ENCODE results near the gene TMEM138.
A peak's percentile ranks its signal among the peaks of the same experiment; 100 is the strongest.

TMEM138 gene

GRCh38 chr11:61356706-61357105, 5.5 kb upstream of the TMEM138 start:
- no peak for TF ChIP-seq CTCF (conservative IDR thresholded peaks at IDR 0.05; ENCODE audit: control insufficient read depth, insufficient read depth, low read depth, low read length)
- DNase-seq (ENCODE audit: low read depth): no peak
- H3K4me3 ChIP-seq (ENCODE audit: control insufficient read depth, low read depth, low read length): no peak overlapping the region

DNA sequence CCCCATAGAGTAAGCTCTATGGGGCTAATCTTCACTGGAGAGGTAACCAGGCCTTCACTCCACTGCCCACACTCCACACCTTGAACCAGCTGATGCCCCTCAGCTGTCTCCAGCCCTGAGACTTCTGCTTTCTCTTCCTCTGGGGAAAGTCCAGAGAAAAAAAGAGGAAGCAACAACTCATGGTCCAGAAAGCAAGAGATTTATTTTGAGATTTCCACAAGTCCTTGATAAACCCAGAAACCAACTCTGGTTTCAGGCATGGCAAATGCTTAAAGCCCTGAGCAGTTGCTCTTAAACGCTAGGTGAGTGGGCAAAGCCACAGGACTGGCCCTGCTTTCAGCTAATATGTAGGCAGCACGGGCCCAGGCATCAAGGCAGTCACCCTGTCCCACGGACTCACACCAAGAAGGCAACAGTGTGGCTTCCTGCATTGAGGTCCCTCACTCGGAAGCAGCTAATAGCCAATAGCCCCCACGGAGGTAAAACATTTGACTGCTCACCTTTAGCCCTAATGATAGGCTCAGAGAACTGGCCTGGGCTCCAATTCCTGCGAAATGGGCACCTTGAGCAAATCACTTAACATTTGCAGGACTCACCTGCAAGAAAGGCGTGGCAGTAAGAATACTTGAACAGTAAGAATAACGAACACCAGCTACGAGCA, 4.8 kb upstream of the TMEM138 start:
- TF ChIP-seq CTCF (conservative IDR thresholded peaks at IDR 0.05; ENCODE audit: control insufficient read depth, insufficient read depth, low read depth, low read length): no peak
- no peak for DNase-seq (ENCODE audit: low read depth)
- H3K4me3 ChIP-seq (ENCODE audit: control insufficient read depth, low read depth, low read length): no peak overlapping the region

DNA sequence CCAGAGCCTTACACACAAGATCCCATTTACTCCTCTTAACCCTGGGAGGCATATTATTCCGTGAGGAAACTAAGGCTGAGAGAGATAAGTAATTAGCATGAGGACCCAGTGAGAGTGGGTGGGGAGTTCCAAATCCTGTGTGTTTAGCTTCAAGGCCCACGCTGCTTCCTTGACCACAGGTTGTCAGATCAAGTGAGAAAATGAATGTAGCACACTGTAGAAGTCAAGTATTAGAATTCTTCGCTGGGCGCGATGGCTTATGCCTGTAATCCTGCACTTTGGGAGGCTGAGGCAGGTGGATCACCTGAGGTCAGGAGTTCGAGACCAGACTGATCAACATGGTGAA, 4.3 kb upstream of the TMEM138 start:
- TF ChIP-seq CTCF (conservative IDR thresholded peaks at IDR 0.05; ENCODE audit: control insufficient read depth, insufficient read depth, low read depth, low read length): no peak
- H3K4me3 ChIP-seq (ENCODE audit: control insufficient read depth, low read depth, low read length): no peak overlapping the region
- DNase-seq (ENCODE audit: low read depth): no peak

GRCh38 chr11:61358566-61358965, 3.6 kb upstream of the TMEM138 start:
- no peak for TF ChIP-seq CTCF (conservative IDR thresholded peaks at IDR 0.05; ENCODE audit: control insufficient read depth, insufficient read depth, low read depth, low read length)
- H3K4me3 ChIP-seq (ENCODE audit: control insufficient read depth, low read depth, low read length): no peak overlapping the region
- DNase-seq (ENCODE audit: low read depth): no peak

GRCh38 chr11:61359516-61359915, 2.7 kb upstream of the TMEM138 start:
- DNase-seq (ENCODE audit: low read depth): no peak
- no peak overlapping the region for H3K4me3 ChIP-seq (ENCODE audit: control insufficient read depth, low read depth, low read length)
- no peak for TF ChIP-seq CTCF (conservative IDR thresholded peaks at IDR 0.05; ENCODE audit: control insufficient read depth, insufficient read depth, low read depth, low read length)

DNA sequence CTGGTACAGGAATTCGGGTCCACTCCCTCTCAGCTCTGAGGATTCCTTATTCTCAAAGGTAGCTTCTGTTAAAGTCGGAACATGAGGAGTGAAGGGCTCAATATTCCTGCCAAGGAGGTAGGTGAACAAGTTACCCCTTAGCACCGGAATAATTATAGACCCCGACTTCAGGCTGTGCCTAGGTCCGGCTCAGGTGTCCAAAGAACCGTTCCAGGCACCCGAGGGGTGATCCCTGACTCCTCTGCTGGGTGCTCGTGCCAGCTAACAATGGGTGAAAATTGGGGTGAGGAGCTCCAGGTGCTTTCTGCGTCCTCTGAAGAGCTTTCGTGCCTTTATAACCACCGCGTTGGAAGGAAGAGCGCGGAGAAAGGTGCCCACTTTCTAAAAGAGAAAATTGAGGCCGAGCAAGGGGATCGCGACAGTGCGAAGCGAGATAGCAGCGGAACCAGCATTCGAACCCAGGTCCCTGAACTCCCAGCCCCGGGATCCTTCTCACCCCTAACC, 885 bp upstream of the TMEM138 start:
- DNase-seq (ENCODE audit: low read depth): no peak
- TF ChIP-seq CTCF (conservative IDR thresholded peaks at IDR 0.05; ENCODE audit: control insufficient read depth, insufficient read depth, low read depth, low read length): no peak
- H3K4me3 ChIP-seq (ENCODE audit: control insufficient read depth, low read depth, low read length): peak overlapping the region; percentile 82

GRCh38 chr11:61362542-61362875, 335 bp downstream of the TMEM138 start:
- TF ChIP-seq CTCF (conservative IDR thresholded peaks at IDR 0.05; ENCODE audit: control insufficient read depth, insufficient read depth, low read depth, low read length): no peak
- peak; percentile 72 for DNase-seq (ENCODE audit: low read depth)
- peak overlapping the region; percentile 82 for H3K4me3 ChIP-seq (ENCODE audit: control insufficient read depth, low read depth, low read length)

Measured in fibroblast of mammary gland (primary cell).